ENCODE measurements around the gene BTG3.

DNA sequence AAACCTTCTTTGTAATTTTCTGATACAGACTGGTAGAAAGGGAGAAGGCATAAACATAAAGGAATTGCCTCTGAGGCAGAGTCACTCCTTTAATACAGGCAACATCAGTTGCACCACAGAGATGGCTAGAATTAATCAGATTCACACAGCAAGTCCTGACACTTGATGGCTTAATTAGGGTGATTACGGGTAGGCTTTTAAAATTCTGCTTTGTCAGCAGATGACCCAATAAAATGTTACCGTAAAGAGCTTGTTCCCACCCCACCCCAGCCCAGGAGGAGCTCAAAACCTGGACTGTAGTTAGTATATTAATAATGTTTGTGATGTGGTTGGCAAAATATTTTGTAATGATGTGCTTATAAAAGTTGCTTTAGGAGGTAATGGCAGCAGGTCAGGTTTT lies 9.3 kb upstream of the BTG3 start:
- TF ChIP-seq, protein P1, sequence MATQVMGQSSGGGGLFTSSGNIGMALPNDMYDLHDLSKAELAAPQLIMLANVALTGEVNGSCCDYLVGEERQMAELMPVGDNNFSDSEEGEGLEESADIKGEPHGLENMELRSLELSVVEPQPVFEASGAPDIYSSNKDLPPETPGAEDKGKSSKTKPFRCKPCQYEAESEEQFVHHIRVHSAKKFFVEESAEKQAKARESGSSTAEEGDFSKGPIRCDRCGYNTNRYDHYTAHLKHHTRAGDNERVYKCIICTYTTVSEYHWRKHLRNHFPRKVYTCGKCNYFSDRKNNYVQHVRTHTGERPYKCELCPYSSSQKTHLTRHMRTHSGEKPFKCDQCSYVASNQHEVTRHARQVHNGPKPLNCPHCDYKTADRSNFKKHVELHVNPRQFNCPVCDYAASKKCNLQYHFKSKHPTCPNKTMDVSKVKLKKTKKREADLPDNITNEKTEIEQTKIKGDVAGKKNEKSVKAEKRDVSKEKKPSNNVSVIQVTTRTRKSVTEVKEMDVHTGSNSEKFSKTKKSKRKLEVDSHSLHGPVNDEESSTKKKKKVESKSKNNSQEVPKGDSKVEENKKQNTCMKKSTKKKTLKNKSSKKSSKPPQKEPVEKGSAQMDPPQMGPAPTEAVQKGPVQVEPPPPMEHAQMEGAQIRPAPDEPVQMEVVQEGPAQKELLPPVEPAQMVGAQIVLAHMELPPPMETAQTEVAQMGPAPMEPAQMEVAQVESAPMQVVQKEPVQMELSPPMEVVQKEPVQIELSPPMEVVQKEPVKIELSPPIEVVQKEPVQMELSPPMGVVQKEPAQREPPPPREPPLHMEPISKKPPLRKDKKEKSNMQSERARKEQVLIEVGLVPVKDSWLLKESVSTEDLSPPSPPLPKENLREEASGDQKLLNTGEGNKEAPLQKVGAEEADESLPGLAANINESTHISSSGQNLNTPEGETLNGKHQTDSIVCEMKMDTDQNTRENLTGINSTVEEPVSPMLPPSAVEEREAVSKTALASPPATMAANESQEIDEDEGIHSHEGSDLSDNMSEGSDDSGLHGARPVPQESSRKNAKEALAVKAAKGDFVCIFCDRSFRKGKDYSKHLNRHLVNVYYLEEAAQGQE (IDR thresholded peaks at IDR 0.05; ENCODE audit: low read depth), result no peak
- TF ChIP-seq, protein P2, sequence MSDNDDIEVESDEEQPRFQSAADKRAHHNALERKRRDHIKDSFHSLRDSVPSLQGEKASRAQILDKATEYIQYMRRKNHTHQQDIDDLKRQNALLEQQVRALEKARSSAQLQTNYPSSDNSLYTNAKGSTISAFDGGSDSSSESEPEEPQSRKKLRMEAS (IDR thresholded peaks at IDR 0.05), result no peak
- no peak for TF ChIP-seq EGR1 (IDR thresholded peaks at IDR 0.05)
- TF ChIP-seq EP300 (IDR thresholded peaks at IDR 0.05; ENCODE audit: borderline replicate concordance), result no peak
- no peak for TF ChIP-seq CREB1 (IDR thresholded peaks at IDR 0.05; ENCODE audit: low read depth)
- TF ChIP-seq RAD21 (IDR thresholded peaks at IDR 0.05; ENCODE audit: low read depth), result no peak
- no peak for TF ChIP-seq CEBPB (IDR thresholded peaks at IDR 0.05)
- no peak for TF ChIP-seq YY1 (IDR thresholded peaks at IDR 0.05; ENCODE audit: low read depth)
- TF ChIP-seq TCF12 (IDR thresholded peaks at IDR 0.05; ENCODE audit: low read depth), result no peak
- TF ChIP-seq TAF1 (IDR thresholded peaks at IDR 0.05; ENCODE audit: low read depth), result no peak
- TF ChIP-seq ZBTB7A (IDR thresholded peaks at IDR 0.05; ENCODE audit: low read depth), result no peak
